Progenitor cell of endocrine pancreas (in vitro differentiated cells): ENCODE measurements around the gene ARL1. TPM values are rescaled to one million over a fixed set of nuclear protein-coding genes. Genes with fewer than 3 reads are reported as not detected.

ENCODE experiments used
- DNase-seq: peaks from one replicate; pipeline ENCODE4 v3.0.0; 2021; ENCODE audit warnings: low spot score; ENCODE audit not compliant: unreplicated experiment
- H3K27ac Mint-ChIP-seq: 2 replicates; pipeline ENCODE4 v1.8.0; 2021; ENCODE audit warnings: mild to moderate bottlenecking, moderate library complexity, mixed read lengths
- H3K27me3 Mint-ChIP-seq: 2 replicates; pipeline ENCODE4 v1.8.0; 2021; ENCODE audit warnings: mixed read lengths
- H3K36me3 Mint-ChIP-seq: 2 replicates; pipeline ENCODE4 v1.8.0; 2022; ENCODE audit warnings: mixed read lengths; ENCODE audit not compliant: insufficient read depth
- H3K4me1 Mint-ChIP-seq: 2 replicates; pipeline ENCODE4 v1.8.0; 2021; ENCODE audit warnings: low read depth, mixed read lengths
- H3K4me3 Mint-ChIP-seq: 2 replicates; pipeline ENCODE4 v1.8.0; 2021; ENCODE audit warnings: low read depth, mild to moderate bottlenecking, moderate library complexity, mixed read lengths
- H3K9me3 Mint-ChIP-seq: 2 replicates; pipeline ENCODE4 v1.8.0; 2021; ENCODE audit warnings: low read depth, mixed read lengths
- total RNA-seq: library from RNA; stranded (reverse); gene quantifications from 2 replicates; pipeline ENCODE4 v1.2.1, GENCODE V29; 2021
- TF ChIP-seq, protein P1 (sequence below): fragments of 200-600 bp; sonication (generic); IDR thresholded peaks from one replicate; pipeline ENCODE4 v1.5.0; 2021; ENCODE audit warnings: antibody characterized with exemption, mild to moderate bottlenecking; ENCODE audit not compliant: unreplicated experiment

ARL1 gene
- total RNA-seq, 1 donor from 2014 or later, result 68.8 TPM

DNA sequence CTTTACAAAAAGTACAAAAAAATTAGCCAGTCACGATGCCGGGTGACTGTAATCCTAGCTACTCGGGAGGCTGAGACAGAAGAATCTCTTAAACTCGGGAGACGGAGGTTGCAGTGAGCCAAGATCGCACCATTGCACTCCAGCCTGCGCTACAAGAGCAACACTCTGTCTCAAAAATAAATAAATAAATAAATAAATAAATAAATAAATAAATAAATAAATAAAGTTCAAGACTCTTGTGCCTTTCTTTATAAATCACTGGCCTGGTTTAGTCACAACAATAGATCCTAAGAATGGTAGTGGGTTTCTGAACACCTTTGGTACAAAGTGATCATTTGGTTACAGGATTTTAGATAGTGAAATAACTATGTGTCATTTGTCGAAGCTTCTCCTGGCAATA, 46.1 kb downstream of the ARL1 start:
- no peak for DNase-seq
- H3K4me1 Mint-ChIP-seq, result no peaks in the 10 kb centered on the region
- TF ChIP-seq, protein P1, sequence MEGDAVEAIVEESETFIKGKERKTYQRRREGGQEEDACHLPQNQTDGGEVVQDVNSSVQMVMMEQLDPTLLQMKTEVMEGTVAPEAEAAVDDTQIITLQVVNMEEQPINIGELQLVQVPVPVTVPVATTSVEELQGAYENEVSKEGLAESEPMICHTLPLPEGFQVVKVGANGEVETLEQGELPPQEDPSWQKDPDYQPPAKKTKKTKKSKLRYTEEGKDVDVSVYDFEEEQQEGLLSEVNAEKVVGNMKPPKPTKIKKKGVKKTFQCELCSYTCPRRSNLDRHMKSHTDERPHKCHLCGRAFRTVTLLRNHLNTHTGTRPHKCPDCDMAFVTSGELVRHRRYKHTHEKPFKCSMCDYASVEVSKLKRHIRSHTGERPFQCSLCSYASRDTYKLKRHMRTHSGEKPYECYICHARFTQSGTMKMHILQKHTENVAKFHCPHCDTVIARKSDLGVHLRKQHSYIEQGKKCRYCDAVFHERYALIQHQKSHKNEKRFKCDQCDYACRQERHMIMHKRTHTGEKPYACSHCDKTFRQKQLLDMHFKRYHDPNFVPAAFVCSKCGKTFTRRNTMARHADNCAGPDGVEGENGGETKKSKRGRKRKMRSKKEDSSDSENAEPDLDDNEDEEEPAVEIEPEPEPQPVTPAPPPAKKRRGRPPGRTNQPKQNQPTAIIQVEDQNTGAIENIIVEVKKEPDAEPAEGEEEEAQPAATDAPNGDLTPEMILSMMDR, result no peak
- no peaks in the 10 kb centered on the region for H3K9me3 Mint-ChIP-seq
- H3K27me3 Mint-ChIP-seq, result no peaks in the 10 kb centered on the region
- no peak overlapping the region for H3K4me3 Mint-ChIP-seq
- peaks cover 8% of the 10 kb centered on the region for H3K36me3 Mint-ChIP-seq
- H3K27ac Mint-ChIP-seq, result no peak overlapping the region

DNA sequence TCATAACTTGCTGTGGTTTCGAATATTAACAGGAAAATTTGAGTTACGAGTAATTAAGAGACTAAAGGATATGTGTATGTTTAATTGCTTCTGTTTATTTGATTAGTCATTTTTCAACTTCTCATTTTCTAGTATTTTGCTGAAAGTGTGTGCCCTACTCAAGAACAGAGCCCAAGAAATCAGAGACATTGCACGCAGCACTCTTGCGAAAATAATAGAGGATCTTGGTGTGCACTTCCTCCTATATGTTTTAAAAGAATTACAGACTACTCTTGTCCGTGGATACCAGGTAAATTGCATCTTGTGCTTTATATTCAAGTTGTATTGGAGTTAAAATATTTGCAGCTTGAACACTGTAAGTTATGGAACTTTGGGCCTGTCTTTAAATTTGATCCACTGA, 50.8 kb downstream of the ARL1 start:
- Mint-ChIP-seq H3K4me1 (no peaks in the 10 kb centered on the region), H3K36me3 (peaks cover 2% of the 10 kb centered on the region), H3K4me3 (no peak overlapping the region), H3K27me3 (no peaks in the 10 kb centered on the region), H3K27ac (no peak overlapping the region), H3K9me3 (no peaks in the 10 kb centered on the region)
- no peak for DNase-seq
- TF ChIP-seq, protein P1, result no peak

DNA sequence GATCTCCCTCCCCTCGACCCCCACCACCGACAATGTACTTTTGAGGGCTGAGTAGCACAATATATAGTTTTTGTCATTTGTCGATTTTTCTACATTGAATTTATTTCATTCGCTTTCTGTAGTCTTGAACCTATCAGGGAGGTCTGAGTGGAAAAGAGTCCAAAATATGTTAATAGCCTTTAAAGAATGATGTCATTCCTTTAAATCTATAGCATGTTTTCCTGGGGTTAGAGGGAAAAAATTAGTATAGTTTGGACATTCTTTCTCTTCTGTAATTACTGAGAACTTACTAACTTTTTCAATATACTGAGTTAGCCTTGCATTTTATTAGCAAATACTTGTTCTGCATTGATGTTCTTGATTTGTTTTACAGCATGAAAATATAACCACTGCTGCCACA, 55.9 kb downstream of the ARL1 start:
- no peaks in the 10 kb centered on the region for H3K4me1 Mint-ChIP-seq
- no peaks in the 10 kb centered on the region for H3K27me3 Mint-ChIP-seq
- H3K27ac Mint-ChIP-seq, result no peak overlapping the region

DNA sequence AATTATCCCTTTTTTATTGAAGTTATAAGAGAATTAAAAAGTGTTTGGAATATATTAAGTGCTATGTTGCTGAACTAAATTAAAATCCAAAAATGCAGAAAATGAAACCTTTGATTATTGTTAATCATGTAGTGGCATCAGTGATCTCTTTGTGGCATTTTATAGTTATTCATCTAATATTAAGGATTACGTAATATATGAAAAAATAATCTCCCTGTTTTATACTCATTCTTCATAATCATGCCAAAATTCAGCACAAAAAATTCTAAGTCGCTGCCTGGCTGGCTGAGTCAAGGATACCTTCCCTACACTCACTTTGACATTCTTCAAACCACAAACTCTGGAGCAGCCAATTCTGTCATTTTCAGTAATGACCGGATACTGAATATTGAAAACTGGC, 63.7 kb downstream of the ARL1 start:
- Mint-ChIP-seq H3K4me3 (no peak overlapping the region), H3K27ac (no peak overlapping the region), H3K36me3 (peaks cover 32% of the 10 kb centered on the region), H3K27me3 (no peaks in the 10 kb centered on the region), H3K4me1 (no peaks in the 10 kb centered on the region), H3K9me3 (peaks cover 5% of the 10 kb centered on the region)
- TF ChIP-seq, protein P1, result no peak
- no peak for DNase-seq

More for the DNA sequence above, 55.9 kb downstream of the ARL1 start:
- H3K9me3 Mint-ChIP-seq, result peaks cover 12% of the 10 kb centered on the region
- peaks cover 33% of the 10 kb centered on the region for H3K36me3 Mint-ChIP-seq
- TF ChIP-seq, protein P1, result no peak
- H3K4me3 Mint-ChIP-seq, result no peak overlapping the region
- DNase-seq, result no peak

Other genes starting within 250 kb of the ARL1 start
- gene SLC5A8, start 197.5 kb downstream of the ARL1 start, total RNA-seq, result 0.12 TPM in 1 of 2 replicates, not detected in the other
- 16.3 and 20.3 TPM in 2 replicates for gene UTP20, start 127.7 kb downstream of the ARL1 start, total RNA-seq
- gene SPIC, start 67.6 kb upstream of the ARL1 start, total RNA-seq, result not detected in 2 replicates
- gene MYBPC1, start 187.2 kb upstream of the ARL1 start, total RNA-seq, result 0.16 TPM in 1 of 2 replicates, not detected in the other